GM12874 (cell line): ENCODE measurements around the gene UNC5A.

Source experiments
- TF ChIP-seq, protein P1 (sequence below): IDR thresholded peaks from 2 replicates; pipeline ENCODE4 v1.5.1; 2011; ENCODE audit warnings: low read depth, mild to moderate bottlenecking, control low read depth, low read length, moderate library complexity; ENCODE audit not compliant: insufficient read depth

Gene UNC5A

DNA sequence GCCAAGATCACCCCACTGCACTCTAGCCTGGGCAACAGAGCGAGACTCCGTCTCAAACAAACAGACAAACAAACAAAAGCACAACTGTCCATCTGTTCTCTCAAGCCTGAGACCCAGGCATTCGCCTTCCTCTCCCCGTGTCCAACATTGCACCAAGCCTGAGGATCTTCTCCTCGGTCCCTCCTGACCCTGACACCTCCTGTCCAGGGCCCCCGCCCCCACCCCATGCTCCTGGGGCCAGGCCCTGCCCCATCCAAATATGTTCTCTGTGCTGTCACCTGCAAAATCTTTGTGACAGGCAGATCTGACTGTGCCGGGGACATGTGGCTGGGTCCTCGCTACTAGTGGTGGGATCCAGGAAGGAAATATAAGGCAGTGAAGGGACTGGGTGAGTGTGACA, 33.4 kb upstream of the UNC5A start:
- TF ChIP-seq, protein P1, sequence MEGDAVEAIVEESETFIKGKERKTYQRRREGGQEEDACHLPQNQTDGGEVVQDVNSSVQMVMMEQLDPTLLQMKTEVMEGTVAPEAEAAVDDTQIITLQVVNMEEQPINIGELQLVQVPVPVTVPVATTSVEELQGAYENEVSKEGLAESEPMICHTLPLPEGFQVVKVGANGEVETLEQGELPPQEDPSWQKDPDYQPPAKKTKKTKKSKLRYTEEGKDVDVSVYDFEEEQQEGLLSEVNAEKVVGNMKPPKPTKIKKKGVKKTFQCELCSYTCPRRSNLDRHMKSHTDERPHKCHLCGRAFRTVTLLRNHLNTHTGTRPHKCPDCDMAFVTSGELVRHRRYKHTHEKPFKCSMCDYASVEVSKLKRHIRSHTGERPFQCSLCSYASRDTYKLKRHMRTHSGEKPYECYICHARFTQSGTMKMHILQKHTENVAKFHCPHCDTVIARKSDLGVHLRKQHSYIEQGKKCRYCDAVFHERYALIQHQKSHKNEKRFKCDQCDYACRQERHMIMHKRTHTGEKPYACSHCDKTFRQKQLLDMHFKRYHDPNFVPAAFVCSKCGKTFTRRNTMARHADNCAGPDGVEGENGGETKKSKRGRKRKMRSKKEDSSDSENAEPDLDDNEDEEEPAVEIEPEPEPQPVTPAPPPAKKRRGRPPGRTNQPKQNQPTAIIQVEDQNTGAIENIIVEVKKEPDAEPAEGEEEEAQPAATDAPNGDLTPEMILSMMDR: no peak

DNA sequence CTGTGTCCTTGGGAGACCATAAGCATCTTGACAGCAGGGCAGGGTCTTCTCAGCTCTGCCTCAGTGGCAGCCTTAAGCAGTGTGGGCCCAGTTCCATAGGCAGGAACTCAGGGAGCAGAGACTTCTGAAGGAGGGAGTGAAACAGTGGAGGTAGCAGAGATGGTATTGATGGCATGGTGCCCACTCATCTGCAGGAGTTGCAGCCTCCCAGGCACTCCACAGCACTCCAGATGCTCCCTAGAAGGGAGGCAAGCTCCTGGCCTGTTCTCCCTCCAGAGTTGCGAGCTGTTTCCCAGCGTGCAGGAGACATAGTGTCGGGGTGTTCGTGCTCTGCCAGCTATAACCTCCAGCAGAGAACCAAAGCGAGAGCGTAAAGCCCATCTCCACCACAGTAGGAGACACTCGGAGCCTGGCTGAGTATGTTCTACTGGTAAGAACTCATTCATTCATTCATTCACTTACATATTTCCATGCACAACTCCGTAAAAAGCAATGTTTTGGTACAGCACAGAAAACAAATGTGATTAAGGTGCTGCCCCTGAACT, 31.4 kb upstream of the UNC5A start:
- TF ChIP-seq, protein P1: no peak

DNA sequence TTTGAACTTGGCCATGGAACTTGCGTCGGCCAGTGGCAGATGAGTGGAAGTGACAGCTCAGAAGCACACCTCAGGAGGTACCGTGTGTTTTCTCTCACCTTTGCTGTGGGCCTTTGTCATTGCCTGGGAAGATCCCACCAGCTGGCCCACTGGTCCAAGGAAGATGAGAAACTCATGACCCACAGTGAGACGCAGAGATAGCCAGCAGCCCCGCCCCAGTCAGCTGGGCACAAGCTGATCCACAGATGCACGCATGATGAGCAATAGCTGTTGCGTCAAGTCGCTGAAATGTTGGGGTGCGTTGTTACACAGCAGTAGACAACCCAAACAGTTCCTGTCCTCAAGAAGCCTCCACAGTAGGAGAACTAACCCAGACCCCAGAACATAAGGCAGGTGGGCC, 30.8 kb upstream of the UNC5A start:
- TF ChIP-seq, protein P1: no peak

DNA sequence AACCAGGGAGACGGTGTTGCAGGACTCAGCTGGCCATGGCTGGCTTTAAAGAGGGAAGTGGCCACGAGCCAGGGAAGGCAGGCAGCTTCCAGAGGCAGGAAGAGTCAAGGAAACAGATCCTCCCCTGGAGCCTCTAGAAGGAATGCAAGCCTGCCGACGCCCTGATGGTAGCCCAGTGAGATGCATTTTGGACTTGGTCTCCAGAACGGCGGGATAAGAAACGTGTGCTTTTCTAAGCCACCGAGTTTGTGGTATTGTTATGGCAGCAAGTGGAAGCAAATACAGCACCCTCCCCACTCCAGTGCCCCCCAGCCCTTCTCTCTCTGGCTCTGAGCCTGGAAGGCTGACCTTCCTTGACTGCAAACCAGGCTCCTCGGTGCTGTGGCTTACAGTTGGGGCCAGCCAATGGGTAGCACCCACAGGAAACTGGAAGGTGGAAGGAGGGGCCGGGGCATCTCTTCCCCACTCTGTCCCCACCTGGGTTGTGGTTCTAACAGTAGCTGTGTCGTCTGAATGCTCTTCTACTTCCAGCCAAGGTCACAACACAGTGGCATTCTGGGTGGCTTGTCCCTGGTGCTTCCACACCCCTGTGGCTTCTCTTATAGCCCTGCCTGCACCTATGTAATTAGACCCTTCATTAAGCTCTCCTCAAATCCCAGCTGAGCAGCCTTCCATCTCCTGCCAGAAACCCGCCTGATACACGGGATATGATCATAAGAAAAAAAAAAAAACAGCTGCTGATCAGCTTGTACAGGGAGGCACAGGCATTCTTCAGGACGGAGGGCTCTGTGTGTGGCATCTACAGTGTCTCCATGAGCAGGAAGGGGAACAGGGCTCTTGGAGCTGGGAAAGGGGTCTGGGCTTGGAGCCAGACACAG, 29.9 kb upstream of the UNC5A start:
- TF ChIP-seq, protein P1: no peak

DNA sequence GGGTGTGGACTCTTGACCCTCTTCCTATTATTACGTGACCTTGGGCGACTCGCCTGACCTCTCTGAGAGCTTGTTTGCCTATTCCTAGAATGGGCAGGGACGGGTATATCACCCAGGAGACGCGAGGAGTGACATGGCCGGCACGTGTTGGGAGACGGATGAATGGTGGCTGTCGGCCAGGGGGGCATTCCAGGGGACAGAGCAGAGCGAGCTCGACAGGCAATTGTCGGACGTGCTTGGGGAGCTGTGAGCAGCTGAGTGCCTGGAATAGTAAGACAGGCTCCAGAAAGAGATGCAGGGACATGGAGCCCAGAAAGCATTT, 29.3 kb upstream of the UNC5A start:
- TF ChIP-seq, protein P1: no peak

DNA sequence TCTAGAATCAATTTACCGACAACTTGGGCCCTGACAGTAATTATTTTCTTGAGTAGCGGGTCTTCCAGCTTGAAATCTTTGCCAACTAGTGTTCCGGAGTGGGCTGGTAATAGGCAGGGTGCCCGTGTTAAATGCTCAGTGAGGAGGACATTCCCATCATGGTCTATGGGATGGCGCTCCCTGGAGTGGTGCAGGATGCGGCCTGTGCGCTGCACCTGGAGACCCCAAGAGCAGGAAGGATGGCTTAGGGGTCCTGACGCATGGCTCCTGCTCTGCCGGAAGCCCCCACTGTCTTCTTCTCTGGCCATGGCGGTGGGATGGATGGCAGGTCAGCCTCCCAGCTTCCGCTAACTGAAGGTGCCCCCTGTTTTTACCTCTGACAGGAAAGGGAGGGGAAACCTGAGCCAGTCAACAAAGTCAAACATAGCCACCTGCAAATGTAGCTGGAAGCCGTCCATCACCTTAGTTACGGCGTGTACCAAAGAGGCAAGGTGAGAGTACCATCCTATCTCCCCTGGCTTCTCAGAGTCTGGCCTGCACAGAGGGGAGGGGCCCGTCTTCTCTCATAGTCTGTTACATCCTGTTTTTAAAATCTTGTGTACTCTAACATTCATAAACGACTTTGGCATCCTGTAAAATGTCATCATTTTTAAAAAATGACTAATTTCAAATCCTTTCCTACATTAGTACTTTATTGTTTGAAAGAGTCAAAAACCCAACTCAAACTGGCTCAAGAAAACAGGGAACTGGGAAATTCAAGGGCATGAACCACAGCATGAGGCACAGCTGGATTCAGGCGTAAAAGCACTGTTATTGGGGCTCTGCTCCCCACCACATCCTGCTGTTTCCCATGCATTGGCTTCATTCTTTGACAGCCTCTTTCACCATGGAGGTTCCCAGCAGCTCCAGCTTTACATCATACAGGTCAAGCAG, 28.5 kb upstream of the UNC5A start:
- TF ChIP-seq, protein P1: no peak
